ENCODE data around the gene TMPRSS3.

- TF ChIP-seq, protein P1, sequence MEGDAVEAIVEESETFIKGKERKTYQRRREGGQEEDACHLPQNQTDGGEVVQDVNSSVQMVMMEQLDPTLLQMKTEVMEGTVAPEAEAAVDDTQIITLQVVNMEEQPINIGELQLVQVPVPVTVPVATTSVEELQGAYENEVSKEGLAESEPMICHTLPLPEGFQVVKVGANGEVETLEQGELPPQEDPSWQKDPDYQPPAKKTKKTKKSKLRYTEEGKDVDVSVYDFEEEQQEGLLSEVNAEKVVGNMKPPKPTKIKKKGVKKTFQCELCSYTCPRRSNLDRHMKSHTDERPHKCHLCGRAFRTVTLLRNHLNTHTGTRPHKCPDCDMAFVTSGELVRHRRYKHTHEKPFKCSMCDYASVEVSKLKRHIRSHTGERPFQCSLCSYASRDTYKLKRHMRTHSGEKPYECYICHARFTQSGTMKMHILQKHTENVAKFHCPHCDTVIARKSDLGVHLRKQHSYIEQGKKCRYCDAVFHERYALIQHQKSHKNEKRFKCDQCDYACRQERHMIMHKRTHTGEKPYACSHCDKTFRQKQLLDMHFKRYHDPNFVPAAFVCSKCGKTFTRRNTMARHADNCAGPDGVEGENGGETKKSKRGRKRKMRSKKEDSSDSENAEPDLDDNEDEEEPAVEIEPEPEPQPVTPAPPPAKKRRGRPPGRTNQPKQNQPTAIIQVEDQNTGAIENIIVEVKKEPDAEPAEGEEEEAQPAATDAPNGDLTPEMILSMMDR (conservative IDR thresholded peaks at IDR 0.05), result no peak
- TF ChIP-seq EZH2 (IDR thresholded peaks at IDR 0.05; ENCODE audit: low read depth), result no peak
Observed at GRCh38 chr21:42330380-42331371, 65.2 kb downstream of the TMPRSS3 start.

Measured in PC-9 (cell line).